H1 (cell line): ENCODE data around the gene FXYD3. TPM values are rescaled to one million over a fixed set of nuclear protein-coding genes. Genes with fewer than 3 reads are reported as not detected.

ENCODE experiments used
- CTCF ChIA-PET: fragments of 300-600 bp; sonication (Branson Sonifier 250); formaldehyde crosslinking; loops from one replicate; lab custom pipeline; 2021; ENCODE audit not compliant: partially characterized antibody; lab: Charles Lee
- POLR2A ChIA-PET: fragments of 300-600 bp; sonication (Branson Sonifier 250); formaldehyde crosslinking; loops from one replicate; lab custom pipeline; 2021; ENCODE audit warnings: inconsistent platforms; ENCODE audit not compliant: partially characterized antibody; lab: Charles Lee
- DNase-seq, 2 experiments: peaks; one replicate each; pipeline versions ENCODE4 v3.0.0 to v3.0.0-alpha.2; 2010 to 2022; ENCODE audit warnings: low spot score in 2 of 2, low read depth in 1 of 2, mixed read lengths in 1 of 2
- FAIRE-seq: peaks from 2 replicates; lab custom pipeline; 2011; peaks lifted over from hg19 to GRCh38; lab: Jason Lieb, UNC
- H2AFZ ChIP-seq: 2 replicates; pipeline ENCODE4 v1.8.1; 2012; ENCODE audit warnings: low read length, inconsistent platforms
- H2AK5ac ChIP-seq: 2 replicates; pipeline ENCODE4 v1.6.1; 2013; ENCODE audit warnings: low read depth, low read length
- H2BK120ac ChIP-seq: replicated peaks from 2 replicates; pipeline ENCODE3; 2013; ENCODE audit warnings: low read depth, low read length, inconsistent platforms
- H2BK12ac ChIP-seq: 2 replicates; pipeline ENCODE4 v1.6.1; 2013; ENCODE audit warnings: low read depth, low read length
- H2BK15ac ChIP-seq: 2 replicates; pipeline ENCODE4 v1.6.1; 2013; ENCODE audit warnings: low read length
- H2BK20ac ChIP-seq: 2 replicates; pipeline ENCODE4 v1.6.1; 2013; ENCODE audit warnings: low read length
- H2BK5ac ChIP-seq: 2 replicates; pipeline ENCODE4 v1.6.1; 2013; ENCODE audit warnings: low read depth, low read length
- H3K14ac ChIP-seq: 2 replicates; pipeline ENCODE4 v1.6.1; 2013; ENCODE audit warnings: inconsistent platforms; ENCODE audit not compliant: insufficient read length
- H3K18ac ChIP-seq: 2 replicates; pipeline ENCODE4 v1.6.1; 2013; ENCODE audit warnings: low read length; ENCODE audit errors: extremely low read depth
- H3K23ac ChIP-seq: 2 replicates; pipeline ENCODE4 v1.6.1; 2013; ENCODE audit warnings: inconsistent platforms; ENCODE audit not compliant: insufficient read length
- H3K23me2 ChIP-seq: 2 replicates; pipeline ENCODE4 v1.6.1; 2013; ENCODE audit warnings: low read depth, low read length
- H3K27ac ChIP-seq: 2 replicates; pipeline ENCODE4 v1.6.1; 2011; ENCODE audit warnings: low read depth, low read length, inconsistent platforms
- H3K27me3 ChIP-seq, 4 experiments: replicated peaks in 1 of 4; 1 replicate in 1 of 4; 2 replicates in 3 of 4; pipeline versions ENCODE4 v1.6.1 to v1.8.1; 2011 to 2013; ENCODE audit warnings: low read length in 3 of 4, mild to moderate bottlenecking in 3 of 4, inconsistent platforms in 2 of 4, mixed read lengths in 2 of 4, moderate library complexity in 1 of 4; ENCODE audit not compliant: control insufficient read depth in 3 of 4, insufficient read depth in 3 of 4; ENCODE audit errors: extremely low read depth in 1 of 4
- H3K36me3 ChIP-seq, 4 experiments: 2 replicates each; pipeline versions ENCODE4 v1.6.1 to v1.8.1; 2011 to 2013; ENCODE audit warnings: mild to moderate bottlenecking in 4 of 4, low read length in 3 of 4, moderate library complexity in 2 of 4, control low read depth in 1 of 4, inconsistent platforms in 1 of 4; ENCODE audit not compliant: insufficient read depth in 4 of 4, control insufficient read depth in 2 of 4
- H3K4ac ChIP-seq: replicated peaks from 2 replicates; pipeline ENCODE3; 2013; ENCODE audit warnings: low read length, low read depth, mixed read lengths, inconsistent platforms; ENCODE audit not compliant: insufficient read length
- H3K4me1 ChIP-seq, 4 experiments: replicated peaks in 1 of 4; 1 replicate in 1 of 4; 2 replicates in 3 of 4; pipeline versions ENCODE4 v1.6.1 to v1.8.1; 2011 to 2013; ENCODE audit warnings: low read length in 3 of 4, inconsistent platforms in 2 of 4, mixed read lengths in 1 of 4; ENCODE audit not compliant: insufficient read depth in 4 of 4, control insufficient read depth in 3 of 4
- H3K4me2 ChIP-seq, 2 experiments: 2 replicates each; pipeline versions ENCODE4 v1.6.1 to v1.8.1; 2011 to 2013; ENCODE audit warnings: low read depth in 2 of 2, low read length in 2 of 2, control low read depth in 1 of 2, inconsistent platforms in 1 of 2, mild to moderate bottlenecking in 1 of 2; ENCODE audit not compliant: insufficient read depth in 1 of 2
- H3K4me3 ChIP-seq, 4 experiments: fragments of 200-600, 300-600 bp in 1 of 4; sonication (generic), shearing (Covaris generic), sonication (Bioruptor Twin) in 1 of 4; 2 replicates each; pipeline versions ENCODE4 v1.5.1 to v1.8.1; 2011 to 2016; ENCODE audit warnings: low read length in 4 of 4, low read depth in 3 of 4, control low read depth in 2 of 4, inconsistent platforms in 2 of 4, mild to moderate bottlenecking in 2 of 4, mixed read lengths in 1 of 4, moderate library complexity in 1 of 4; ENCODE audit not compliant: insufficient read depth in 2 of 4; ENCODE audit errors: extremely low read depth in 1 of 4
- H3K56ac ChIP-seq: replicated peaks from 2 replicates; pipeline ENCODE3; 2013; ENCODE audit warnings: low read depth, mild to moderate bottlenecking, mixed read lengths, low read length, inconsistent platforms; ENCODE audit not compliant: insufficient read length
- H3K79me1 ChIP-seq: 2 replicates; pipeline ENCODE4 v1.6.1; 2013; ENCODE audit warnings: low read depth, low read length, control low read depth
- H3K79me2 ChIP-seq, 2 experiments: 2 replicates each; pipeline versions ENCODE4 v1.6.1 to v1.8.1; 2012 to 2013; ENCODE audit warnings: low read length in 2 of 2, mild to moderate bottlenecking in 2 of 2, inconsistent platforms in 1 of 2; ENCODE audit not compliant: insufficient read depth in 2 of 2, control insufficient read depth in 1 of 2
- H3K9ac ChIP-seq, 4 experiments: replicated peaks in 1 of 4; 1 replicate in 1 of 4; 2 replicates in 3 of 4; pipeline versions ENCODE4 v1.6.1 to v1.8.1; 2011 to 2013; ENCODE audit warnings: low read depth in 3 of 4, low read length in 3 of 4, control low read depth in 2 of 4, mild to moderate bottlenecking in 2 of 4, moderate library complexity in 2 of 4, inconsistent platforms in 1 of 4; ENCODE audit errors: extremely low read depth in 1 of 4
- H3K9me3 ChIP-seq, 2 experiments: 2 replicates each; pipeline versions ENCODE4 v1.6.1 to v1.8.1; 2012 to 2013; ENCODE audit warnings: mild to moderate bottlenecking in 2 of 2, moderate library complexity in 2 of 2, control low read depth in 1 of 2, inconsistent platforms in 1 of 2, low read depth in 1 of 2, low read length in 1 of 2, mixed read lengths in 1 of 2; ENCODE audit not compliant: insufficient read depth in 2 of 2
- H4K20me1 ChIP-seq, 2 experiments: replicated peaks in 1 of 2; 2 replicates each; pipeline versions ENCODE3 to v1.8.1; 2011 to 2013; ENCODE audit warnings: inconsistent platforms in 2 of 2, low read length in 2 of 2, mild to moderate bottlenecking in 1 of 2; ENCODE audit not compliant: insufficient read depth in 2 of 2, control insufficient read depth in 1 of 2
- H4K5ac ChIP-seq: 2 replicates; pipeline ENCODE4 v1.6.1; 2013; ENCODE audit warnings: low read length, low read depth, mixed read lengths, inconsistent platforms; ENCODE audit not compliant: insufficient read length
- H4K8ac ChIP-seq: 2 replicates; pipeline ENCODE4 v1.8.0; 2013; ENCODE audit warnings: mild to moderate bottlenecking, moderate library complexity, low read length, inconsistent platforms; ENCODE audit not compliant: insufficient read depth; ENCODE audit errors: extremely low read depth
- H4K91ac ChIP-seq: replicated peaks from 2 replicates; pipeline ENCODE3; 2013; ENCODE audit warnings: low read length, mixed read lengths, inconsistent platforms; ENCODE audit not compliant: insufficient read length
- ATF3 ChIP-seq: IDR thresholded peaks from 2 replicates; pipeline ENCODE4 v1.6.1; 2011; ENCODE audit warnings: low read depth, mild to moderate bottlenecking, low read length; ENCODE audit not compliant: insufficient read depth
- RFX5 ChIP-seq: IDR thresholded peaks from 2 replicates; pipeline ENCODE4 v1.6.1; 2011; ENCODE audit warnings: low read depth, low read length, improper control_type of control experiment, borderline replicate concordance
- WGBS, 2 experiments: shearing (Covaris generic) in 1 of 2; methylation state at CpG; one replicate each; pipeline versions ENCODE4 v1.1.6 to v1.1.7; 2013 to 2015; ENCODE audit warnings: low lambda C conversion rate in 2 of 2, mixed read lengths in 2 of 2, inconsistent platforms in 1 of 2, low coverage in 1 of 2, missing lambda C conversion rate in 1 of 2; ENCODE audit not compliant: insufficient replicate concordance in 2 of 2, insufficient coverage in 1 of 2, insufficient read length in 1 of 2; ENCODE audit errors: extremely low coverage in 1 of 2, missing lambda C conversion rate in 1 of 2; 5-methylcytosine and 5-hydroxymethylcytosine counted together
- polyA plus RNA-seq, 7 experiments: library from polyadenylated mRNA; depleted of rRNA in 3 of 7; stranded (reverse) in 5 of 7; unstranded in 2 of 7; fragments of >200 nt in 5 of 7; fragments of 200-250 nt in 2 of 7; gene quantifications; 1 replicate in 5 of 7; 2 replicates in 1 of 7; 4 replicates in 1 of 7; pipeline versions ENCODE4 v1.2.1 to v1.2.3, GENCODE V29; 2011 to 2013; ENCODE audit warnings: missing spikeins in 2 of 7, mixed read lengths in 2 of 7
- total RNA-seq: library from RNA; stranded (reverse); fragmentation: NEBNext Ultra II Directional; extraction: Animal tissue kit (Norgen Biotek cat#: 25700); gene quantifications from 2 replicates; pipeline ENCODE4 v1.2.1, GENCODE V29; 2021

FXYD3 gene
- total and polyA plus RNA-seq, 2 of the 8 experiments (the other 6 are each of a cell fraction or from before 2014, with no cell fraction given): 0.33 TPM; not detected in 1

DNA sequence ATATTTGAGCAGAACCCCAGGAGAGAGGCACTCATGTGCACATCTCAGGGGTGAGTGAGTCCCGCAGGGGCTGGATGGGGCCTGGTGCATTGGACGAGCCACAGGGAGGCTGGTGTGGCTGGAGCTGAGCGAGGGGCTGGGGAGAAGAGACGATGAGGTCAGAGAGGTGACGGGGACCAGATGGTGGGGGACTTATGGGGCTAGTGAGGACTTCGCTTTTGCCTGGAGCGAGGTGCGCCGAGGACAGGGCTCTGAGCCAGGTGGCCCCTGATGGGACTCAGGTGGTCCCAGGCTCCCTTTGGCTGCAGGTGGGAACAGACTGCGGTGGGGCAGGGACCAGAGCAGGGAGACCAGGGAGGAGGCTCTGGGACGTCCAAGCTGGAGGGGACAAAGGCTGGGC is 6.9 kb upstream of the FXYD3 start:
- no peak overlapping the region for H4K5ac ChIP-seq
- H3K18ac ChIP-seq: no peak overlapping the region; the same call in 1 of the 2 replicates
- POLR2A ChIA-PET: no interaction called here
- H3K9ac ChIP-seq: no peak overlapping the region
- no peaks in the 10 kb centered on the region for H3K79me1 ChIP-seq
- no peak overlapping the region for H2BK20ac ChIP-seq
- H2BK120ac ChIP-seq: no peak overlapping the region
- H3K56ac ChIP-seq: no peak overlapping the region
- no peak overlapping the region for H4K8ac ChIP-seq
- no peaks in the 10 kb centered on the region for H3K79me2 ChIP-seq
- H3K4ac ChIP-seq: peak overlapping the region; percentile 91
- 83% methylated on average over 11 of the region's 11 CpGs; no CpG with 5 or more reads in 1 of the 2 experiments for WGBS, 2 experiments
- no peak overlapping the region for H3K4me2 ChIP-seq
- H2BK15ac ChIP-seq: no peak overlapping the region
- H3K14ac ChIP-seq: no peak overlapping the region
- no peak overlapping the region for H2BK5ac ChIP-seq
- H4K91ac ChIP-seq: peak overlapping the region; percentile 54
- peaks cover 0 to 8% (median 2%) of the 10 kb centered on the region in 4 experiments; a peak in 3 of 7 replicates for H3K4me1 ChIP-seq
- no peaks in the 10 kb centered on the region; a peak in 1 of 7 replicates for H3K27me3 ChIP-seq
- no peak overlapping the region for H3K4me3 ChIP-seq
- TF ChIP-seq RFX5 (no peak), ATF3 (no peak)
- TF ChIP-seq, all 59 proteins: peak for 0
- FAIRE-seq (no peak), DNase-seq (no peak)
- Histone ChIP-seq H3K27ac (no peak overlapping the region), H2AK5ac (no peak overlapping the region), H2BK12ac (no peak overlapping the region), H4K20me1 (peaks cover 0 to 7% of the 10 kb centered on the region in 2 experiments), H2AFZ (no peak overlapping the region), H3K23ac (no peak overlapping the region), H3K36me3 (no peaks in the 10 kb centered on the region), H3K23me2 (peaks cover 7% of the 10 kb centered on the region; the same call in 1 of the 2 replicates), H3K9me3 (no peaks in the 10 kb centered on the region)
- CTCF ChIA-PET: interaction anchor here (0.6 to 1.0 kb wide), 4 partner anchors 25 to 91 kb away, joined by 3 read pairs; no protein-coding TSS in a partner anchor
